Smooth muscle cell (in vitro differentiated cells): ENCODE measurements around the gene CASP9. TPM values are rescaled to one million over a fixed set of nuclear protein-coding genes. Genes with fewer than 3 reads are reported as not detected.

Experiments used
- DNase-seq: peaks from one replicate; lab custom pipeline; 2025; ENCODE audit not compliant: unreplicated experiment; lab: John Stamatoyannopoulos, UW
- H2AFZ ChIP-seq: fragments of 200-600 bp; sonication (generic); 2 replicates; pipeline ENCODE4 v1.6.0; 2016; ENCODE audit warnings: antibody characterized with exemption, low read depth, mild to moderate bottlenecking
- H3F3A ChIP-seq: fragments of 200-600 bp; sonication (generic); 2 replicates; pipeline ENCODE4 v1.6.0; 2017; ENCODE audit warnings: antibody characterized with exemption, low read depth
- H3K27ac ChIP-seq: fragments of 200-600 bp; sonication (generic); 2 replicates; pipeline ENCODE4 v1.5.1; 2016; ENCODE audit warnings: low read depth, mild to moderate bottlenecking
- H3K27me3 ChIP-seq: fragments of 200-600 bp; sonication (generic); 2 replicates; pipeline ENCODE4 v1.6.1; 2016; ENCODE audit warnings: low read depth, mild to moderate bottlenecking
- H3K36me3 ChIP-seq: fragments of 200-600 bp; sonication (generic); 2 replicates; pipeline ENCODE4 v1.5.1; 2016; ENCODE audit warnings: low read depth
- H3K4me1 ChIP-seq: fragments of 200-600 bp; sonication (generic); 2 replicates; pipeline ENCODE4 v1.5.1; 2016; ENCODE audit warnings: low read depth
- H3K4me2 ChIP-seq: fragments of 200-600 bp; sonication (generic); 2 replicates; pipeline ENCODE4 v1.6.0; 2016; ENCODE audit warnings: mild to moderate bottlenecking
- H3K4me3 ChIP-seq: fragments of 200-600 bp; sonication (generic); 2 replicates; pipeline ENCODE4 v1.5.1; 2016; ENCODE audit warnings: mild to moderate bottlenecking
- H3K79me2 ChIP-seq: fragments of 200-600 bp; sonication (generic); 2 replicates; pipeline ENCODE4 v1.6.0; 2016; ENCODE audit warnings: low read depth, mild to moderate bottlenecking
- H3K9ac ChIP-seq: fragments of 200-600 bp; sonication (generic); 2 replicates; pipeline ENCODE4 v1.6.0; 2016; ENCODE audit warnings: low read depth
- H3K9me3 ChIP-seq: fragments of 200-600 bp; sonication (generic); replicated peaks from 2 replicates; pipeline ENCODE4 v1.5.1; 2016; ENCODE audit warnings: low read depth
- H4K20me1 ChIP-seq: fragments of 200-600 bp; sonication (generic); 2 replicates; pipeline ENCODE4 v1.6.0; 2016; ENCODE audit warnings: low read depth
- WGBS: methylation state at CpG from one replicate; pipeline ENCODE4 v1.1.7; 2016; ENCODE audit warnings: low lambda C conversion rate; 5-methylcytosine and 5-hydroxymethylcytosine counted together
- polyA plus RNA-seq: library from polyadenylated mRNA; unstranded; fragments of >200 nt; fragmentation: Nextera tagmentation; extraction: Ambion mirVana; gene quantifications from 2 replicates; pipeline ENCODE4 v1.2.1, GENCODE V29; 2016
- total RNA-seq: library from RNA; depleted of rRNA; stranded (reverse); fragments of >200 nt; gene quantifications from 2 replicates; pipeline ENCODE4 v1.2.3, GENCODE V29; 2014
- TF ChIP-seq, protein P1 (sequence below): fragments of 200-600 bp; sonication (generic); IDR thresholded peaks from 2 replicates; pipeline ENCODE4 v1.5.1; 2017; ENCODE audit warnings: borderline replicate concordance, mild to moderate bottlenecking, antibody characterized with exemption; ENCODE audit not compliant: insufficient read depth, poor library complexity, severe bottlenecking

CASP9 gene
- total and polyA plus RNA-seq, 2 experiments from 2014 or later: 4.2 to 4.8 TPM

GRCh38 chr1:15557594-15557993 lies 33.6 kb upstream of the CASP9 start:
- Histone ChIP-seq H3K9me3 (no peaks in the 10 kb centered on the region), H3K9ac (no peak overlapping the region), H3K79me2 (no peaks in the 10 kb centered on the region), H4K20me1 (no peaks in the 10 kb centered on the region), H3K36me3 (no peaks in the 10 kb centered on the region), H3K27me3 (no peaks in the 10 kb centered on the region), H3K4me1 (no peaks in the 10 kb centered on the region), H3F3A (no peaks in the 10 kb centered on the region), H3K4me3 (no peak overlapping the region), H3K27ac (no peak overlapping the region), H3K4me2 (no peak overlapping the region), H2AFZ (no peak overlapping the region)
- DNase-seq: no peak
- 100% methylated on average over 2 of the region's 2 CpGs for WGBS
- TF ChIP-seq, protein P1, sequence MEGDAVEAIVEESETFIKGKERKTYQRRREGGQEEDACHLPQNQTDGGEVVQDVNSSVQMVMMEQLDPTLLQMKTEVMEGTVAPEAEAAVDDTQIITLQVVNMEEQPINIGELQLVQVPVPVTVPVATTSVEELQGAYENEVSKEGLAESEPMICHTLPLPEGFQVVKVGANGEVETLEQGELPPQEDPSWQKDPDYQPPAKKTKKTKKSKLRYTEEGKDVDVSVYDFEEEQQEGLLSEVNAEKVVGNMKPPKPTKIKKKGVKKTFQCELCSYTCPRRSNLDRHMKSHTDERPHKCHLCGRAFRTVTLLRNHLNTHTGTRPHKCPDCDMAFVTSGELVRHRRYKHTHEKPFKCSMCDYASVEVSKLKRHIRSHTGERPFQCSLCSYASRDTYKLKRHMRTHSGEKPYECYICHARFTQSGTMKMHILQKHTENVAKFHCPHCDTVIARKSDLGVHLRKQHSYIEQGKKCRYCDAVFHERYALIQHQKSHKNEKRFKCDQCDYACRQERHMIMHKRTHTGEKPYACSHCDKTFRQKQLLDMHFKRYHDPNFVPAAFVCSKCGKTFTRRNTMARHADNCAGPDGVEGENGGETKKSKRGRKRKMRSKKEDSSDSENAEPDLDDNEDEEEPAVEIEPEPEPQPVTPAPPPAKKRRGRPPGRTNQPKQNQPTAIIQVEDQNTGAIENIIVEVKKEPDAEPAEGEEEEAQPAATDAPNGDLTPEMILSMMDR: no peak

DNA sequence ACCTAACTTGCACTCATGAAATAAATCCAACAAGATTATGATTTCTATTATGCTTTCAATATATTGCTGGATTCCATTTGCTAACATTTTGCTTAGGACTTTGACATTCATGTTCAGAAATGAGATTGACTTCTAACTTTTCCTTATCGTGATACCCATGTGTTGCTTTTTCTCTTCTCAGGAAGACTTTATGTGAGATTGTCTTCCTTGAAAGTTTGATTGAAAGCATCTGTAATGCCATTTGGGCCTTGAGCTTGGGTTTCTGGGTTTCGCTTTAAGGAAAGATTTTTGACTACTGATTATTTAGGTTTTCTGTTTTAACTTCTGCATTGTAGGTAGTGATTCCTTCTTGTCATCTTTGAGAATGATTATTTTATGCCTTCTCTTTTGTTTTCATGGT lies 33.0 kb upstream of the CASP9 start:
- no peaks in the 10 kb centered on the region for H3F3A ChIP-seq
- H3K27ac ChIP-seq: no peak overlapping the region
- WGBS: 97% methylated on average over 2 of the region's 2 CpGs
- H3K27me3 ChIP-seq: no peaks in the 10 kb centered on the region
- H2AFZ ChIP-seq: no peak overlapping the region
- H3K9ac ChIP-seq: no peak overlapping the region
- no peaks in the 10 kb centered on the region for H3K36me3 ChIP-seq
- H3K9me3 ChIP-seq: no peaks in the 10 kb centered on the region
- no peak overlapping the region for H3K4me2 ChIP-seq
- H3K4me1 ChIP-seq: no peaks in the 10 kb centered on the region
- H3K79me2 ChIP-seq: no peaks in the 10 kb centered on the region
- TF ChIP-seq, protein P1: no peak
- no peak overlapping the region for H3K4me3 ChIP-seq
- no peaks in the 10 kb centered on the region for H4K20me1 ChIP-seq
- DNase-seq: no peak

DNA sequence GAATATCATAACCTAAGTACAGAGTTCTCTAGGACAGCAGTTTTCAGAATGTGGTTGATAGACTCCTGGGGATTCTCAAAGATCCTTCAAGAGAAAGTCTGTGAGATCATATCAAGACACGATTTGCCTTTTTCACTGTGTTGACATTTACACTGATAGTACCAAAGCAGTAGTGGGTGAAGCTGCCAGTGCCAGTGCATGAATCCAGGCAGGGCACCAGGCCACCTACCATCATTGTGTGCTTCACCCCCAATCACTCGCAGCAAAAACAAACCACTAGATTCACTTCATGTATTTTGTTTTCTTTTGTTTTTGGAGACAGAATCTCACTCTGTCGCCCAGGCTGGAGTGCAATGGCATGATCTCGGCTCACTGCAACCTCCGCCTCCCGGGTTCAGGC lies 26.6 kb upstream of the CASP9 start:
- no peak overlapping the region for H3K27ac ChIP-seq
- no peaks in the 10 kb centered on the region for H3K9me3 ChIP-seq
- no peak overlapping the region for H3K4me2 ChIP-seq
- no peaks in the 10 kb centered on the region for H3K4me1 ChIP-seq
- no peaks in the 10 kb centered on the region for H3K27me3 ChIP-seq
- no peak overlapping the region for H2AFZ ChIP-seq
- H4K20me1 ChIP-seq: no peaks in the 10 kb centered on the region
- H3K9ac ChIP-seq: no peak overlapping the region
- H3K4me3 ChIP-seq: no peak overlapping the region
- TF ChIP-seq, protein P1: no peak
- 95% methylated on average over 6 of the region's 6 CpGs for WGBS
- no peak for DNase-seq
- H3K79me2 ChIP-seq: no peaks in the 10 kb centered on the region
- H3F3A ChIP-seq: no peaks in the 10 kb centered on the region
- H3K36me3 ChIP-seq: peaks cover 13% of the 10 kb centered on the region

GRCh38 chr1:15546641-15547040 lies 22.6 kb upstream of the CASP9 start:
- Histone ChIP-seq H3K27me3 (no peaks in the 10 kb centered on the region), H3K4me2 (no peak overlapping the region), H3F3A (peaks cover 3% of the 10 kb centered on the region), H3K4me3 (no peak overlapping the region), H3K9me3 (no peaks in the 10 kb centered on the region), H3K9ac (no peak overlapping the region), H3K79me2 (no peaks in the 10 kb centered on the region), H3K27ac (no peak overlapping the region), H4K20me1 (no peaks in the 10 kb centered on the region), H3K4me1 (no peaks in the 10 kb centered on the region), H2AFZ (no peak overlapping the region), H3K36me3 (peaks cover 23% of the 10 kb centered on the region)
- TF ChIP-seq, protein P1: no peak
- WGBS: 100% methylated on average over 2 of the region's 2 CpGs
- DNase-seq: no peak
